Spleen (tissue), 11 donors: ENCODE results near the gene NAT14. TPM values are rescaled to one million over a fixed set of nuclear protein-coding genes. Genes with fewer than 3 reads are reported as not detected.

Experiments
- DNase-seq: peaks from one replicate; pipeline ENCODE4 v3.0.0-alpha.2; 2020
- H3K27ac ChIP-seq, 8 donors: fragments of 200-600 bp; sonication (generic) in 7 of 8; 1 replicate in 4 of 8; 2 replicates in 4 of 8; pipeline versions ENCODE4 v1.5.0 to v1.8.0; 2016 to 2021; ENCODE audit warnings: inconsistent platforms in 4 of 8, mild to moderate bottlenecking in 4 of 8, moderate library complexity in 1 of 8
- H3K27me3 ChIP-seq, 7 donors: fragments of 200-600 bp; sonication (generic) in 6 of 7; replicated peaks in 1 of 7; 1 replicate in 4 of 7; 2 replicates in 3 of 7; pipeline versions ENCODE4 v1.5.0 to v1.8.0; 2016 to 2021; ENCODE audit warnings: inconsistent platforms in 3 of 7, mild to moderate bottlenecking in 1 of 7
- H3K36me3 ChIP-seq, 6 donors: fragments of 200-600 bp; sonication (generic) in 5 of 6; 1 replicate in 4 of 6; 2 replicates in 2 of 6; pipeline versions ENCODE4 v1.5.0 to v1.8.0; 2016 to 2021; ENCODE audit warnings: inconsistent platforms in 2 of 6
- H3K4me1 ChIP-seq, 6 donors: fragments of 200-600 bp; sonication (generic) in 5 of 6; 1 replicate in 3 of 6; 2 replicates in 3 of 6; pipeline versions ENCODE4 v1.5.0 to v1.8.0; 2016 to 2021; ENCODE audit warnings: inconsistent platforms in 3 of 6
- H3K4me3 ChIP-seq, 8 donors: fragments of 200-600 bp; sonication (generic) in 7 of 8; 1 replicate in 4 of 8; 2 replicates in 4 of 8; pipeline versions ENCODE4 v1.5.0 to v1.8.0; 2016 to 2021; ENCODE audit warnings: inconsistent platforms in 4 of 8, mild to moderate bottlenecking in 4 of 8, moderate library complexity in 2 of 8
- H3K9me3 ChIP-seq, 8 donors: fragments of 200-600 bp; sonication (generic) in 7 of 8; 1 replicate in 4 of 8; 2 replicates in 4 of 8; pipeline versions ENCODE4 v1.5.0 to v1.8.0; 2016 to 2021; ENCODE audit warnings: inconsistent platforms in 4 of 8
- POLR2A ChIP-seq, 3 donors: fragments of 450-650 bp; IDR thresholded peaks; one replicate each; pipeline ENCODE4 v1.5.1; 2017; ENCODE audit warnings: antibody characterized with exemption in 3 of 3, mild to moderate bottlenecking in 1 of 3
- POLR2AphosphoS5 ChIP-seq, 3 donors: sonication (generic); formaldehyde crosslinking; IDR thresholded peaks; one replicate each; pipeline ENCODE4 v1.5.1; 2017; ENCODE audit warnings: antibody characterized with exemption in 3 of 3
- WGBS, 5 donors: extraction: QIAGEN DNeasy Blood & Tissue Kit in 3 of 5; methylation state at CpG; one replicate each; pipeline versions ENCODE4 v1.1.5 to v1.1.7; 2013 to 2018; 5-methylcytosine and 5-hydroxymethylcytosine counted together
- intact Hi-C: fragments of 100-400 bp; cut with DNase I; formaldehyde crosslinking; loops from one replicate; pipeline ENCODE4 v1.15.0; 2023; ENCODE audit warnings: low total_unique reads
- polyA plus RNA-seq, 3 donors: library from polyadenylated mRNA; stranded (reverse); fragments of 200-250 nt; gene quantifications; one replicate each; pipeline ENCODE4 v1.2.1, GENCODE V29; 2013
- total RNA-seq, 7 donors: library from RNA; depleted of rRNA in 3 of 7; stranded (reverse); fragments of >200 nt in 3 of 7; fragmentation: NEBNext Ultra II Directional in 4 of 7; extraction: Animal tissue kit (Norgen Biotek cat#: 25700) in 4 of 7; gene quantifications; one replicate each; pipeline versions ENCODE4 v1.1.0 to v1.2.1, GENCODE V29; 2016 to 2021
- TF ChIP-seq, protein P1 (sequence below), 11 experiments: fragments of 200-600 bp in 7 of 11; fragments of 450-650 bp in 4 of 11; sonication (generic) in 4 of 11; IDR thresholded peaks in 8 of 11; conservative IDR thresholded peaks in 3 of 11; 1 replicate in 7 of 11; 2 replicates in 4 of 11; pipeline versions ENCODE4 v1.4.0 to v1.8.0; 2016 to 2021; ENCODE audit warnings: antibody characterized with exemption in 11 of 11, inconsistent platforms in 4 of 11, mild to moderate bottlenecking in 1 of 11
- donor health status: healthy with polysubstance abuse.
- donor health status: DM: no; HTN: no; CAD: no; lungs with moderate emphysema.
- donor health status: DM: no; HTN: no; CAD: no.
- donor health status: Bipolar disorder and iron deficiency.
- donor health status: healthy.
- donor health status: DM: no; HTN: no; CAD: no.
- donor health status: DM: yes; HTN: yes; CAD: no.

NAT14 gene
- total and polyA plus RNA-seq, 10 donors: 1.9 to 17.7 (median 8.2) TPM

DNA sequence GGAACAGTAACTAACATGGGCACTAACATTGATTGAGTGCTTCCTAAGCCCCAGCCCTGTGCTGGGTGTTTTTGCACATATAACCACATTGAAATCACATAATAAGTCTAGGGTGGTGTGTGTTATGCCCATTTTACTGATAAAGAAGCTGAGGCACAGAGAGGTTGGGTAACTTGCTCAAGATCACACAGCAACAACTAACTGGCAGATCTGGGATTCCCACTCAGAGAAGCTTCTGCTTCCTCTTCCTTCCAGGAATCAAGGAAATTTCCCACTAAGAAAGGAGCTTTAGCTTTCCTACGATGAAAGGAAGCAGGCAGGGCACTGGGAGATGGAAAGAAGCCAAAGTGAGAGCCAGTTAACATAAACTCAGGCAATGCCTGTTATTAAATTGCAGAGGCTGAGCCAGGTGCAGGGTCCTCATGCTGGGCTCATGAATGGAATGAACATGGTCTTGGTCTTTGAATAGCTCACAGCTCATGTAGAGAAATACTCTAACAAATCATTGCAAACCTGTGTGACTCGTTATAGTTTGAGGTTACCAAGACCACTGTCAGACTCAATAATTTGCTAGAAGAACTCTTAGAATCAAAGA is 13.4 kb downstream of the NAT14 start:
- Histone ChIP-seq H3K4me1 (peaks cover 0 to 8% (median 4%) of the 10 kb centered on the region in 6 donors), H3K4me3 (no peak overlapping the region), H3K36me3 (peaks cover 0 to 31% (median 0%) of the 10 kb centered on the region in 6 donors), H3K27ac (no peak overlapping the region), H3K9me3 (no peaks in the 10 kb centered on the region), H3K27me3 (peaks cover 0 to 16% (median 9%) of the 10 kb centered on the region in 7 donors)
- no peak for TF ChIP-seq POLR2AphosphoS5 (IDR thresholded peaks at IDR 0.05)
- no peak for TF ChIP-seq POLR2A (IDR thresholded peaks at IDR 0.05)
- TF ChIP-seq, protein P1, sequence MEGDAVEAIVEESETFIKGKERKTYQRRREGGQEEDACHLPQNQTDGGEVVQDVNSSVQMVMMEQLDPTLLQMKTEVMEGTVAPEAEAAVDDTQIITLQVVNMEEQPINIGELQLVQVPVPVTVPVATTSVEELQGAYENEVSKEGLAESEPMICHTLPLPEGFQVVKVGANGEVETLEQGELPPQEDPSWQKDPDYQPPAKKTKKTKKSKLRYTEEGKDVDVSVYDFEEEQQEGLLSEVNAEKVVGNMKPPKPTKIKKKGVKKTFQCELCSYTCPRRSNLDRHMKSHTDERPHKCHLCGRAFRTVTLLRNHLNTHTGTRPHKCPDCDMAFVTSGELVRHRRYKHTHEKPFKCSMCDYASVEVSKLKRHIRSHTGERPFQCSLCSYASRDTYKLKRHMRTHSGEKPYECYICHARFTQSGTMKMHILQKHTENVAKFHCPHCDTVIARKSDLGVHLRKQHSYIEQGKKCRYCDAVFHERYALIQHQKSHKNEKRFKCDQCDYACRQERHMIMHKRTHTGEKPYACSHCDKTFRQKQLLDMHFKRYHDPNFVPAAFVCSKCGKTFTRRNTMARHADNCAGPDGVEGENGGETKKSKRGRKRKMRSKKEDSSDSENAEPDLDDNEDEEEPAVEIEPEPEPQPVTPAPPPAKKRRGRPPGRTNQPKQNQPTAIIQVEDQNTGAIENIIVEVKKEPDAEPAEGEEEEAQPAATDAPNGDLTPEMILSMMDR (IDR thresholded peaks at IDR 0.05 in 8 of 11, conservative IDR thresholded peaks at IDR 0.05 in 3 of 11): no peak
- WGBS, 5 donors: 28 to 71% (median 36%) methylated on average over 2 of the region's 2 CpGs
- intact Hi-C loops: no loop called here
- DNase-seq: no peak

GRCh38 chr19:55500368-55500952 is 15.5 kb downstream of the NAT14 start:
- Histone ChIP-seq H3K36me3 (peaks cover 0 to 31% (median 0%) of the 10 kb centered on the region in 6 donors), H3K4me3 (no peak overlapping the region), H3K27ac (no peak overlapping the region), H3K9me3 (no peaks in the 10 kb centered on the region), H3K27me3 (no peaks in the 10 kb centered on the region), H3K4me1 (peaks cover 4 to 17% (median 15%) of the 10 kb centered on the region in 6 donors)
- intact Hi-C loops: loop anchor here (10.0 kb wide), 1 partner anchor 356 kb away; the partner anchor contains the start of gene TNNT1
- TF ChIP-seq POLR2A (IDR thresholded peaks at IDR 0.05) (no peak), POLR2AphosphoS5 (IDR thresholded peaks at IDR 0.05) (peak in 2 of 3 donors; percentile 24 to 26)
- 94 to 96% (median 95%) methylated on average over 21 to 26 of the region's 26 CpGs for WGBS, 5 donors
- no peak for DNase-seq

- Histone ChIP-seq H3K27me3 (no peaks in the 10 kb centered on the region), H3K9me3 (no peaks in the 10 kb centered on the region), H3K36me3 (peaks cover 0 to 31% (median 0%) of the 10 kb centered on the region in 6 donors), H3K27ac (no peak overlapping the region), H3K4me3 (no peak overlapping the region), H3K4me1 (peaks cover 4 to 17% (median 15%) of the 10 kb centered on the region in 6 donors)
- DNase-seq: no peak
- 88 to 93% (median 90%) methylated on average over 8 to 9 of the region's 9 CpGs for WGBS, 5 donors
- intact Hi-C loops: loop anchor here (10.0 kb wide), 1 partner anchor 358 kb away; the partner anchor contains the start of gene TNNT1
- TF ChIP-seq POLR2AphosphoS5 (IDR thresholded peaks at IDR 0.05) (no peak), POLR2A (IDR thresholded peaks at IDR 0.05) (no peak)
- TF ChIP-seq, protein P1 (IDR thresholded peaks at IDR 0.05 in 8 of 11, conservative IDR thresholded peaks at IDR 0.05 in 3 of 11): no peak
These were observed 17.4 kb downstream of the NAT14 start for GRCh38 chr19:55502197-55502952.

DNA sequence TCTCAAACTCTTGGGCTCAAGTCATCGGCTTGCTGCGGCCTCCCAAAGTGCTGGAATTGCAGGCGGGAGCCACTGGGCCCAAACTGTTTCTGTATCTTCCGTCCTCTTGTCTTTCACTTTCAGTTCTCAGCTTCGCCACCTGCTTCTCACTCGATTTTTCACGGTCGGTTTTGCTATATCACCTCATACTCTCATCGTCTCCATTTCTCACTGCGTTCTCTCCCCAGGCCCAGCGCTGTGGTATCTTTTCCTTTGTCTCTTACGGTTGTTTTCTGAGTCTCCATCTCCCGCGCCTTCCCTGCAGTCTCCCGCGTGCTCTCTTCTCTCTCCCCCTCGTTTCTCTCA is 18.1 kb downstream of the NAT14 start:
- DNase-seq: no peak
- no peaks in the 10 kb centered on the region for H3K27me3 ChIP-seq
- intact Hi-C loops: loop anchor here (10.0 kb wide), 1 partner anchor 358 kb away; the partner anchor contains the start of gene TNNT1
- no peaks in the 10 kb centered on the region for H3K9me3 ChIP-seq
- H3K4me3 ChIP-seq: peak overlapping the region in 7 of 8 donors; percentile 17 to 72 (median 49)
- 75 to 86% (median 81%) methylated on average over 17 of the region's 17 CpGs for WGBS, 5 donors
- peaks cover 4 to 17% (median 15%) of the 10 kb centered on the region in 6 donors for H3K4me1 ChIP-seq
- H3K27ac ChIP-seq: peak overlapping the region in 4 of 8 donors; percentile 82 to 93 (median 87)
- H3K36me3 ChIP-seq: peaks cover 0 to 26% (median 0%) of the 10 kb centered on the region in 6 donors
- TF ChIP-seq POLR2AphosphoS5 (IDR thresholded peaks at IDR 0.05) (no peak), POLR2A (IDR thresholded peaks at IDR 0.05) (no peak)
- TF ChIP-seq, protein P1 (IDR thresholded peaks at IDR 0.05 in 8 of 11, conservative IDR thresholded peaks at IDR 0.05 in 3 of 11): no peak
